Measurements from ENCODE around the gene TMEM94. TPM values are rescaled to one million over a fixed set of nuclear protein-coding genes. Genes with fewer than 3 reads are reported as not detected.

TMEM94 gene
- total RNA-seq, 3 donors from 2014 or later, result 73.5 to 114 (median 108) TPM

DNA sequence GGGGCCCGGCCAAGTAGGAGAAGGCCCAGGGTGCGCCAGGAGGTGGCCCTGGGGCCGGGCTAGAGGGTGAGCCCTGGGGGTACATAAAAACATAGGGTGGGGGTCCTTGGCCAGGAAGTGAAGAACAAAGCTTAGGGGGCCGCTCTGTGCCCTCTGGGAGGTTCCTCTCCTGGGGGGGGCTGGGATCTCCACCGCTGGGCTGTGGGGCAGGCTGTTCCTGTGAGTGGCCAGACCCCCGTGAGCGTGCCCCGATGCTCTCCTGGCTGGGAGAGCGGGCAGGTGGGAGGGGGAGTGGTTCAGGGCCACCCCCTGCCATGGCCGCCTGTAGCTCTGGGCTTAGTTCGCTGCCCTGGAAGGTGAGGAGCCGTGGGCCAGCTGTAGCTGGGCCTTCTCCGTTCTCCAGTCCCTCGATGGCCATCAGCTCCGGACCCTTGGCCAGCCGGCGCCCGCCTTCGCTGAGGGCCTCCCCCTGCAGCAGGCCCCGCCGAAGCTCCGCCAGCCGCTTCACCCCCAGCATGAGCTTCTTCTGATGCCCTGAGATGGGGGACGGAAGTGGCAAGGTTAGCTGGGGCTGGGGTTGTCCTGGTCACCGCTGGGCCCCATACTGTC, 46.4 kb downstream of the TMEM94 start:
- Histone ChIP-seq H3K36me3 (ENCODE audit: low read depth) (no peaks in the 10 kb centered on the region), H3K4me1 (ENCODE audit: low read depth) (no peaks in the 10 kb centered on the region), H3K4me3 (no peak overlapping the region), H3K9me3 (no peaks in the 10 kb centered on the region)
- intact Hi-C loops (cut with DNase I, micrococcal nuclease), result no loop called here
- TF ChIP-seq, protein P1, sequence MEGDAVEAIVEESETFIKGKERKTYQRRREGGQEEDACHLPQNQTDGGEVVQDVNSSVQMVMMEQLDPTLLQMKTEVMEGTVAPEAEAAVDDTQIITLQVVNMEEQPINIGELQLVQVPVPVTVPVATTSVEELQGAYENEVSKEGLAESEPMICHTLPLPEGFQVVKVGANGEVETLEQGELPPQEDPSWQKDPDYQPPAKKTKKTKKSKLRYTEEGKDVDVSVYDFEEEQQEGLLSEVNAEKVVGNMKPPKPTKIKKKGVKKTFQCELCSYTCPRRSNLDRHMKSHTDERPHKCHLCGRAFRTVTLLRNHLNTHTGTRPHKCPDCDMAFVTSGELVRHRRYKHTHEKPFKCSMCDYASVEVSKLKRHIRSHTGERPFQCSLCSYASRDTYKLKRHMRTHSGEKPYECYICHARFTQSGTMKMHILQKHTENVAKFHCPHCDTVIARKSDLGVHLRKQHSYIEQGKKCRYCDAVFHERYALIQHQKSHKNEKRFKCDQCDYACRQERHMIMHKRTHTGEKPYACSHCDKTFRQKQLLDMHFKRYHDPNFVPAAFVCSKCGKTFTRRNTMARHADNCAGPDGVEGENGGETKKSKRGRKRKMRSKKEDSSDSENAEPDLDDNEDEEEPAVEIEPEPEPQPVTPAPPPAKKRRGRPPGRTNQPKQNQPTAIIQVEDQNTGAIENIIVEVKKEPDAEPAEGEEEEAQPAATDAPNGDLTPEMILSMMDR (IDR thresholded peaks at IDR 0.05), result no peak
- DNase-seq (no peak), ATAC-seq (no peak)

DNA sequence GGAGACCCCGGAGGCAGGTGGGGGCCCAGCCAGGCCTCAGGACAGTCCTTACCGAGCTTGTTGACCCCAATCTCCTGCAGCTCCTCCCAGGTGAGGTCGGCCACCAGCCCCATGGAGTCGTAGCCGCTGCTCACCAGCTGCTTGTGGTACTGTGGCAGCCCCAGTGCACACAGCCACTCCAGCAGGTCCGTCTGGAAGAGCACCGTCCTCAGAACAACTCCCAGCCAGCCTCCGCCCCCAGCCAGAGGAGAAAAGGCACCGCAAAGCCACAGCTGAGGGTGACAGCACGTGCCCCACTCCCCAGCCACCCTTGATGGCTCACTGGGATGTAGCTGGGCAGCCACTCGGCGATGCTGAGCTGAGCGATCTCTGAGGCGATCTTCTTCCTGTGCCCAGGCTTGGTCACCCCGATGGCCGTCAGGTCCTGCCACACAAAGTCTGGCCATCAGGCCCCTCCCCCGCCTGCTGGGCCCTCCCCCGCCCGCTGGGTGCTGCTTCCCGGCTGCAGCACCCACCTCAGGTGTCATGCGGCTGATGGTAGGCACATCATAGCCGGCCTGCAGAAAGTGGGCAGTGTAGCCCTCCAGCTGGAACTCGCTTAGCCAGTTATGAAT, 47.0 kb downstream of the TMEM94 start:
- Histone ChIP-seq H3K4me3 (no peak overlapping the region), H3K4me1 (ENCODE audit: low read depth) (no peaks in the 10 kb centered on the region), H3K36me3 (ENCODE audit: low read depth) (no peaks in the 10 kb centered on the region), H3K9me3 (no peaks in the 10 kb centered on the region)
- ATAC-seq (no peak), DNase-seq (peak in 1 of 3 donors; percentile 50)
- TF ChIP-seq, protein P1 (IDR thresholded peaks at IDR 0.05), result no peak
- intact Hi-C loops (cut with DNase I, micrococcal nuclease), result no loop called here

DNA sequence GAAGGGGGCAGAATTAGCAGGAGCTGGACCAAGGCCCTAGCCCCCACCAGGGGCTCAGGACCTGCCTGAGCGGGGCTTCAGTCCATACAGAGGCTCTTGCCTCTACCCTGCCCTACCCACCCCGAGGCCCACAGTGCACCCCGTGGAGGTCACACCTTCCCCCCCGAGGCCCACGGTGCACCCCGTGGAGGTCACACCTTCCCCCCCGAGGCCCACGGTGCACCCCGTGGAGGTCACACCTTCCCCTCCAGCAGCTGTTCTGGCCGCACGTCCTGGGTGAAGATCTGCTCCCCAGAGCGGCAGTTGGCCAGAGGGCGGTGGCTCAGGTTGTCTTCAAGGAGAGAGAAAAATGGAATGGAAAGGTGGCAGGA, 47.5 kb downstream of the TMEM94 start:
- intact Hi-C loops (cut with DNase I, micrococcal nuclease), result no loop called here

GRCh38 chr17:75504347-75505151, 48.1 kb downstream of the TMEM94 start:
- intact Hi-C loops (cut with DNase I, micrococcal nuclease), result no loop called here
- Histone ChIP-seq H3K4me3 (no peak overlapping the region), H3K4me1 (ENCODE audit: low read depth) (no peaks in the 10 kb centered on the region), H3K9me3 (no peaks in the 10 kb centered on the region), H3K36me3 (ENCODE audit: low read depth) (no peaks in the 10 kb centered on the region)
- DNase-seq (peak; percentile 52 to 67 (median 55)), ATAC-seq (peak; percentile 70)
- TF ChIP-seq, protein P1 (IDR thresholded peaks at IDR 0.05), result peak; percentile 46

More for the DNA sequence above, 47.5 kb downstream of the TMEM94 start:
- no peaks in the 10 kb centered on the region for H3K36me3 ChIP-seq (ENCODE audit: low read depth)
- no peaks in the 10 kb centered on the region for H3K4me1 ChIP-seq (ENCODE audit: low read depth)
- H3K9me3 ChIP-seq, result no peaks in the 10 kb centered on the region
- H3K4me3 ChIP-seq, result no peak overlapping the region
- DNase-seq, result peak in 1 of 3 donors; percentile 41
- ATAC-seq, result peak; percentile 7
- TF ChIP-seq, protein P1 (IDR thresholded peaks at IDR 0.05), result no peak

DNA sequence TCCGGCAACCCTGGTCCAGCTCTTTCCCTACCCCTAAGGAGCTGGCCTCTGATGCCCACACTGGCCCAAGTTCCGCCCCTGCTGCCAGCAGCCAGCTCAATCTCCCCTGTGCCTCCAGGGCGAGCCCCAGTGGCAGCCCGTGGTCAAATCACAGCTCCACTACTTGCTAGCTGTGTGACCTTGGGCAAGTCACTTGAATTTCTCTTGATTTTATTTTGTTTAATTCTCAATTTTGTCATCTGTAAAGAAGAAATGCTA, 48.6 kb downstream of the TMEM94 start:
- intact Hi-C loops (cut with DNase I, micrococcal nuclease), result no loop called here
- no peak for ATAC-seq

More for the DNA sequence above, 48.6 kb downstream of the TMEM94 start:
- DNase-seq, result no peak
- H3K4me1 ChIP-seq (ENCODE audit: low read depth), result peaks cover 4% of the 10 kb centered on the region
- no peak overlapping the region for H3K4me3 ChIP-seq
- TF ChIP-seq, protein P1 (IDR thresholded peaks at IDR 0.05), result no peak
- H3K9me3 ChIP-seq, result no peaks in the 10 kb centered on the region
- no peaks in the 10 kb centered on the region for H3K36me3 ChIP-seq (ENCODE audit: low read depth)
